Uterus (tissue), 4 donors: ENCODE data around the gene ARV1. TPM values are rescaled to one million over a fixed set of nuclear protein-coding genes. Genes with fewer than 3 reads are reported as not detected.
A peak's percentile ranks its signal among the peaks of the same experiment; 100 is the strongest.
"Not testable (repeated sequence)": the region's sequence is repeated elsewhere in the genome, so short reads cannot be mapped to it uniquely, and the experiment has no call there.

ENCODE experiments used
- DNase-seq, 2 donors: peaks; one replicate each; pipeline ENCODE4 v3.0.0-alpha.2; 2019 to 2020
- H3K27ac ChIP-seq, 2 donors: fragments of 200-600 bp; sonication (generic); 1 replicate in 1 of 2; 2 replicates in 1 of 2; pipeline ENCODE4 v1.5.1; 2016 to 2018
- H3K27me3 ChIP-seq, 2 donors: fragments of 200-600 bp; sonication (generic); one replicate each; pipeline ENCODE4 v1.5.1; 2018 to 2019; ENCODE audit warnings: control low read depth in 1 of 2
- H3K36me3 ChIP-seq, 2 donors: fragments of 200-600 bp; sonication (generic); one replicate each; pipeline ENCODE4 v1.5.1; 2019; ENCODE audit warnings: control low read depth in 1 of 2
- H3K4me1 ChIP-seq, 2 donors: fragments of 200-600 bp; sonication (generic); one replicate each; pipeline ENCODE4 v1.5.1; 2018 to 2019; ENCODE audit warnings: control low read depth in 1 of 2
- H3K4me3 ChIP-seq, 2 donors: fragments of 200-600 bp; sonication (generic); 1 replicate in 1 of 2; 2 replicates in 1 of 2; pipeline ENCODE4 v1.5.1; 2018 to 2019; ENCODE audit warnings: mild to moderate bottlenecking in 1 of 2
- H3K9me3 ChIP-seq, 2 donors: fragments of 200-600 bp; sonication (generic); one replicate each; pipeline ENCODE4 v1.5.1; 2019; ENCODE audit warnings: control low read depth in 1 of 2
- POLR2A ChIP-seq, 2 donors: fragments of 450-650 bp; IDR thresholded peaks; one replicate each; pipeline ENCODE4 v1.6.1; 2016; ENCODE audit warnings: antibody characterized with exemption in 2 of 2, mild to moderate bottlenecking in 1 of 2, moderate library complexity in 1 of 2
- intact Hi-C: fragments of 100-400 bp; cut with DNase I; formaldehyde crosslinking; loops from one replicate; pipeline ENCODE4 v1.15.1; 2023; ENCODE audit warnings: low total_unique reads
- total RNA-seq, 4 donors: library from RNA; depleted of rRNA in 3 of 4; stranded (reverse); fragments of >200 nt in 3 of 4; gene quantifications; one replicate each; pipeline versions ENCODE4 v1.1.0 to v1.2.4, GENCODE V29; 2014 to 2023
- TF ChIP-seq, protein P1 (sequence below), 4 experiments: fragments of 200-600 bp in 2 of 4; fragments of 450-650 bp in 2 of 4; sonication (generic) in 2 of 4; IDR thresholded peaks; one replicate each; pipeline ENCODE4 v1.5.1; 2016 to 2019; ENCODE audit warnings: antibody characterized with exemption in 4 of 4, mild to moderate bottlenecking in 2 of 4, moderate library complexity in 1 of 4
- donor health status: DM: yes; HTN: yes; CAD: no.

Gene ARV1
- total RNA-seq, 4 donors from 2014 or later, result 3.6 to 15.9 (median 13.5) TPM

DNA sequence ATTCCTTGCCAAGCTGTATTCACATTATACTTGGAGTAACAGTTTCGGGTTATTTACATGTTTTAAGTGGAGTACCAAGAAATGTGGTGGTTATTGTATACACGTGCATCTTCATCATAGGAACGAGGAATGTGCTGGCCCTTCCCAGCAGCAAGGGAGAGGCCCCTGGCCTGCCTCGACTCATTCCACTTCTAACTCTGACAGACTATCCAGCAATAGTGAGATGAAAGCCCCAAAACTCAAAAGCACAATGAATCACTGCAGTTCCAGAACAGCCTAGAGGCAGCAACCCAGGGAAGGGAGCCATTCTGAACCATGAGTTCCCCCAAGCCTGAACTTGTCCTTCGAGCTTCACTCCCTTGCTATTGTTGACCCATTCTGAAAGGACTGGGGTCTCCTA is 38.1 kb downstream of the ARV1 start:
- Histone ChIP-seq H3K9me3 (no peaks in the 10 kb centered on the region), H3K4me1 (no peaks in the 10 kb centered on the region), H3K27me3 (no peaks in the 10 kb centered on the region), H3K27ac (no peak overlapping the region), H3K36me3 (no peaks in the 10 kb centered on the region), H3K4me3 (no peak overlapping the region)
- TF ChIP-seq POLR2A (IDR thresholded peaks at IDR 0.05), result no peak
- TF ChIP-seq, protein P1, sequence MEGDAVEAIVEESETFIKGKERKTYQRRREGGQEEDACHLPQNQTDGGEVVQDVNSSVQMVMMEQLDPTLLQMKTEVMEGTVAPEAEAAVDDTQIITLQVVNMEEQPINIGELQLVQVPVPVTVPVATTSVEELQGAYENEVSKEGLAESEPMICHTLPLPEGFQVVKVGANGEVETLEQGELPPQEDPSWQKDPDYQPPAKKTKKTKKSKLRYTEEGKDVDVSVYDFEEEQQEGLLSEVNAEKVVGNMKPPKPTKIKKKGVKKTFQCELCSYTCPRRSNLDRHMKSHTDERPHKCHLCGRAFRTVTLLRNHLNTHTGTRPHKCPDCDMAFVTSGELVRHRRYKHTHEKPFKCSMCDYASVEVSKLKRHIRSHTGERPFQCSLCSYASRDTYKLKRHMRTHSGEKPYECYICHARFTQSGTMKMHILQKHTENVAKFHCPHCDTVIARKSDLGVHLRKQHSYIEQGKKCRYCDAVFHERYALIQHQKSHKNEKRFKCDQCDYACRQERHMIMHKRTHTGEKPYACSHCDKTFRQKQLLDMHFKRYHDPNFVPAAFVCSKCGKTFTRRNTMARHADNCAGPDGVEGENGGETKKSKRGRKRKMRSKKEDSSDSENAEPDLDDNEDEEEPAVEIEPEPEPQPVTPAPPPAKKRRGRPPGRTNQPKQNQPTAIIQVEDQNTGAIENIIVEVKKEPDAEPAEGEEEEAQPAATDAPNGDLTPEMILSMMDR (IDR thresholded peaks at IDR 0.05), result no peak
- no peak for DNase-seq
- intact Hi-C loops, result no loop called here

DNA sequence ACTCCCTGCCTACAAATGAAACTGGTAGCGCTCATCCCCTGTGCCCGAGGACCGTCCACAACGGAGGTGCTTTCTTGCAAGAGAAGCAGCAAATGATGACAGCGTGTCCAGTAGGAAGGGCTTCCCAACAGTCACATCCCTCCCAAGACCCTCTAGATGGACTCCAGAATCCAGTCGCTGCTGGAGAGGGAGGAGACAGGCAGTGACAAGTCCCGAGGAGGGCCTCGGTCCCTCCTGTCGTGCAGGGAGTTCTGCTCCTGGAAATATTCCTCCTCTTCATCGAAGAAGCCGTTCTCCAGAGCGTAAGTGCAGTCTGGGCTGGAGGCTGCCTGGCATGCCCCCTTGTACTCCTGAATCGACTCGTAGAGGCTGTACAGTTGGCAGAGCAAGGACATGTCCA is 40.8 kb downstream of the ARV1 start:
- TF ChIP-seq, protein P1 (IDR thresholded peaks at IDR 0.05), result no peak
- no peak for TF ChIP-seq POLR2A (IDR thresholded peaks at IDR 0.05)
- DNase-seq, result no peak
- Histone ChIP-seq H3K9me3 (no peaks in the 10 kb centered on the region), H3K4me3 (no peak overlapping the region), H3K4me1 (no peaks in the 10 kb centered on the region), H3K36me3 (no peaks in the 10 kb centered on the region), H3K27me3 (no peaks in the 10 kb centered on the region), H3K27ac (no peak overlapping the region)
- intact Hi-C loops, result no loop called here

DNA sequence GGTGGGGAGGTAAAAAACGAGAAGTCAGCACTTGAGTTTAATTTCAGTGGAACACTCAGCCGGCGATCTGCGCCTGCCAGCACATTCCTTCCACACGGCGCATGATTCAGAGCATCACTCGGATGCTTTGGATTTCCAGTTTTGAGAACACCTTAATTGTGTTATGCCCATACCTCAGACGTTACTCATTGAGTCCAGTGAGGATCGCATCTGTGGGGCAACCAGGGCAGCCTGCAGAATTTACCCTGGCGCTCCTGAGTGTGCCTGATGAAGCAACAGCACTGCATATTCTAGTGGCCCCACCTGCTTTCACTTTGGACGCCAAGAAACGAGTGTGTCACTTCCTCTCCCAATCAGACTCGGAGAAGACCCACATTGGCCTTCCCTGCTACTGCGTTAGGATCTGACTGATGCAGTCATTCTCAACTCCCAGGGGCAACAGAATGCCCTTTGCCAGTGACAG is 41.3 kb downstream of the ARV1 start:
- Histone ChIP-seq H3K9me3 (no peaks in the 10 kb centered on the region), H3K4me3 (no peak overlapping the region), H3K27me3 (no peaks in the 10 kb centered on the region), H3K27ac (no peak overlapping the region), H3K4me1 (no peaks in the 10 kb centered on the region), H3K36me3 (no peaks in the 10 kb centered on the region)
- peak in 1 of 2 donors; percentile 36 for DNase-seq
- TF ChIP-seq POLR2A (IDR thresholded peaks at IDR 0.05), result no peak
- TF ChIP-seq, protein P1 (IDR thresholded peaks at IDR 0.05), result no peak
- intact Hi-C loops, result no loop called here

GRCh38 chr1:231020816-231021215 is 41.9 kb downstream of the ARV1 start:
- H3K4me1 ChIP-seq, result no peaks in the 10 kb centered on the region
- H3K27ac ChIP-seq, result no peak overlapping the region
- H3K4me3 ChIP-seq, result no peak overlapping the region
- intact Hi-C loops, result no loop called here
- H3K9me3 ChIP-seq, result no peaks in the 10 kb centered on the region
- no peak for TF ChIP-seq POLR2A (IDR thresholded peaks at IDR 0.05)
- TF ChIP-seq, protein P1 (IDR thresholded peaks at IDR 0.05), result no peak
- DNase-seq, result no peak
- no peaks in the 10 kb centered on the region for H3K27me3 ChIP-seq
- no peaks in the 10 kb centered on the region for H3K36me3 ChIP-seq

DNA sequence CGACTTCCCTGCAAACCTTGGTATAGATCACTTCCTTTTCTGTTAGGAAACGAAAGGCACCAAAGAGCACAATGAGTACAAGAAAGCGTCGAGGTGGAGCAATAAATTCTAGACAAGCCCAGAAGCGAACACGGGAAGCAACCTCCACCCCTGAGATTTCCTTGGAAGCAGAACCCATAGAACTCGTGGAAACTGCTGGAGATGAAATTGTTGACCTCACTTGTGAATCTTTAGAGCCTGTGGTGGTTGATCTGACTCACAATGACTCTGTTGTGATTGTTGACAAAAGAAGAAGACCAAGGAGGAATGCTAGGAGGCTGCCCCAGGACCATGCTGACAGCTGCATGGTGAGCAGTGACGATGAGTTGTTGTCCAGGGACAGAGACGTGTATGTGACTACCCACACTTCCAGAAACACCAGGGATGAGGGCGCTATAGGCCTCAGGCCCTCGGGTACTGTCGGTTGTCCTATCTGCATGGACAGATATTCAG is 42.7 kb downstream of the ARV1 start:
- intact Hi-C loops, result no loop called here

DNA sequence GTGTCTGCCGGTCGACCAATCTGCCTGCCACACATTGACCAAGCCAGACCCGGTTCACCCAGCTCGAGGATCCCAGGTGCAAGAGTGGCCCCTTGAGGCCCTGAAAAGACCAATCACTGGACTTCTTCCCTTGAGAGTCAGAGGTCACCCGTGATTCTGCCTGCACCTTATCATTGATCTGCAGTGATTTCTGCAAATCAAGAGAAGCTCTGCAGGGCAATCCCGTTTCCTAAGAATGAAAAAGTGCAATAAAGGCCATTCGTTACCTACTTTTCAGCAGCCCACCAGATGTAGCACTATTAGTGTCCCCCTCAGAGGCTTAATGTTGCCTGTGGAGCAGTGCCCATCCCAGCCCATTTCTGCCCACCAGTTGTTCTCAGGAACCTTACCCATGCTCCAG is 43.6 kb downstream of the ARV1 start:
- DNase-seq, H3K4me1 ChIP-seq, H3K27me3 ChIP-seq, intact Hi-C loops, H3K4me3 ChIP-seq, H3K9me3 ChIP-seq, H3K27ac ChIP-seq, H3K36me3 ChIP-seq: not testable (repeated sequence)

More for the DNA sequence above, 42.7 kb downstream of the ARV1 start:
- no peaks in the 10 kb centered on the region for H3K9me3 ChIP-seq
- no peak for DNase-seq
- H3K36me3 ChIP-seq, result no peaks in the 10 kb centered on the region
- no peaks in the 10 kb centered on the region for H3K27me3 ChIP-seq
- no peaks in the 10 kb centered on the region for H3K4me1 ChIP-seq
- H3K4me3 ChIP-seq, result no peak overlapping the region
- no peak overlapping the region for H3K27ac ChIP-seq
- TF ChIP-seq POLR2A (IDR thresholded peaks at IDR 0.05), result no peak
- TF ChIP-seq, protein P1 (IDR thresholded peaks at IDR 0.05), result no peak
